Activated CD8-positive, alpha-beta T cell treated with anti-CD3 and anti-CD28 coated beads for 36 hours (primary cell): ENCODE measurements around the gene SIPA1L2. TPM values are rescaled to one million over a fixed set of nuclear protein-coding genes. Genes with fewer than 3 reads are reported as not detected.

Source experiments
- ATAC-seq: fragments of 200-7000 bp; cut with Tn5 transposase; one replicate; pipeline ENCODE4 v1.10.0; 2021; ENCODE audit warnings: mild to moderate bottlenecking, moderate library complexity
- CTCF ChIA-PET: fragments of 350-600 bp; sonication (Branson Sonifier 250); formaldehyde crosslinking; loops from one replicate; lab custom pipeline; 2021; ENCODE audit warnings: antibody characterized with exemption; lab: Charles Lee
- POLR2A ChIA-PET: fragments of 350-600 bp; sonication (Branson Sonifier 250); formaldehyde crosslinking; loops from one replicate; lab custom pipeline; 2021; ENCODE audit warnings: antibody characterized with exemption; lab: Charles Lee
- DNase-seq: peaks from one replicate; pipeline ENCODE4 v3.0.0-alpha.2; 2020
- H3K27ac Mint-ChIP-seq: one replicate; pipeline ENCODE4 v1.8.0; 2021; ENCODE audit warnings: mild to moderate bottlenecking, mixed read lengths
- H3K27me3 Mint-ChIP-seq: one replicate; pipeline ENCODE4 v1.8.0; 2021; ENCODE audit warnings: mixed read lengths
- H3K36me3 Mint-ChIP-seq: one replicate; pipeline ENCODE4 v1.8.0; 2021; ENCODE audit warnings: low read depth, mixed read lengths
- H3K4me1 Mint-ChIP-seq: one replicate; pipeline ENCODE4 v1.8.0; 2021; ENCODE audit warnings: low read depth, mixed read lengths
- H3K4me3 Mint-ChIP-seq: one replicate; pipeline ENCODE4 v1.8.0; 2021; ENCODE audit warnings: mild to moderate bottlenecking, moderate library complexity, mixed read lengths
- H3K9me3 Mint-ChIP-seq: one replicate; pipeline ENCODE4 v1.8.0; 2021; ENCODE audit warnings: mixed read lengths
- CTCF ChIP-seq: fragments of 200-600 bp; IDR thresholded peaks from one replicate; pipeline ENCODE4 v1.8.0; 2022; ENCODE audit warnings: antibody characterized with exemption, mild to moderate bottlenecking
- intact Hi-C: fragments of 100-400 bp; cut with micrococcal nuclease; formaldehyde crosslinking; loops from one replicate; pipeline ENCODE4 v1.10.0; 2022
- total RNA-seq, 2 experiments: library from RNA; stranded (reverse); gene quantifications; one replicate each; pipeline ENCODE4 v1.2.3, GENCODE V29; 2021

The SIPA1L2 gene
- total RNA-seq, 2 experiments from 2014 or later, result 1.7 TPM

DNA sequence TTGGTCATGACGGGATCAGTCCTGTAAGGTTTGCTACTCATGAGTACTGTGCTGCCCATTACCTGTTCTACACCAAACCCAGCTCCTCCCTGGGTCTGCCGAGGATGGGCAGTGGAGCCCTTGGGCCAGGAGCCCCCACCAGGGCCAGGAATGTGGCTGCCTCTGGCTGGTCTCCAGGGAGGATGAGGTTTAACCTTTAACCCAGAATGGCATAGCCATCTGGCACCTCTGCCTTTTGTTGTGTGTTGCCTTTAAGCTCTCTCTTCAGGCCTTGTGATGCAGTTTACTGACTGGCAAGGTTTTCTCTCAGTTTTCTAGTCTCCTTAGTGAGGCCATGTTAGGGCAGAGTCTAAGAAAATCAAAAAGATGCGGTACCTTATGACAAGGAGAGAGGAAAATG is 38.6 kb downstream of the SIPA1L2 start:
- CTCF ChIA-PET, result no interaction called here
- POLR2A ChIA-PET, result interaction anchor here (0.7 kb wide), 1 partner anchor 585 kb away, joined by 3 read pairs; no protein-coding TSS in a partner anchor
- H3K9me3 Mint-ChIP-seq, result peaks cover 4% of the 10 kb centered on the region
- H3K4me3 Mint-ChIP-seq, result no peak overlapping the region
- H3K27me3 Mint-ChIP-seq, result peaks cover 1% of the 10 kb centered on the region
- H3K4me1 Mint-ChIP-seq, result peaks cover 9% of the 10 kb centered on the region
- intact Hi-C loops, result no loop called here
- DNase-seq (no peak), ATAC-seq (no peak)
- H3K36me3 Mint-ChIP-seq, result no peaks in the 10 kb centered on the region
- no peak for TF ChIP-seq CTCF
- H3K27ac Mint-ChIP-seq, result no peak overlapping the region

DNA sequence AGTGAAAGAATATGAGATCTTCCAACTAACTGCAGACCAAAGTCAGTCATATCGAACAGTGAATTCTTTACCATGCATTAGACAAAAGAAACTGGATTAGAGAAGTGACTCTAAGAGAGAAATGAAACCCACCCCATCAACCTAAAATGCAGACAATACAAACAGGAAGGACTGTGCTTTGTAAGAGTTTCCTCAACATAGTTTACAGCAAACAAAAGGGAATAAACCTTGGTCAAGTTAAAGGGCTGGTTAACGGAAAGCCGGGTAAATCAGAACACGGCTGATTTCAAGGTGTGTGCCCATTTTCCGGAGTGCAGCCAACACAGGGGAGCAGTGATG is 39.2 kb downstream of the SIPA1L2 start:
- POLR2A ChIA-PET, result interaction anchor here (0.7 kb wide), 1 partner anchor 585 kb away, joined by 3 read pairs; no protein-coding TSS in a partner anchor
- no peak for ATAC-seq
- no peak overlapping the region for H3K4me3 Mint-ChIP-seq
- peaks cover 1% of the 10 kb centered on the region for H3K27me3 Mint-ChIP-seq
- no peak overlapping the region for H3K27ac Mint-ChIP-seq
- H3K36me3 Mint-ChIP-seq, result no peaks in the 10 kb centered on the region
- H3K9me3 Mint-ChIP-seq, result peaks cover 4% of the 10 kb centered on the region
- H3K4me1 Mint-ChIP-seq, result peaks cover 9% of the 10 kb centered on the region
- TF ChIP-seq CTCF, result no peak
- CTCF ChIA-PET, result no interaction called here
- intact Hi-C loops, result no loop called here
- DNase-seq, result no peak

DNA sequence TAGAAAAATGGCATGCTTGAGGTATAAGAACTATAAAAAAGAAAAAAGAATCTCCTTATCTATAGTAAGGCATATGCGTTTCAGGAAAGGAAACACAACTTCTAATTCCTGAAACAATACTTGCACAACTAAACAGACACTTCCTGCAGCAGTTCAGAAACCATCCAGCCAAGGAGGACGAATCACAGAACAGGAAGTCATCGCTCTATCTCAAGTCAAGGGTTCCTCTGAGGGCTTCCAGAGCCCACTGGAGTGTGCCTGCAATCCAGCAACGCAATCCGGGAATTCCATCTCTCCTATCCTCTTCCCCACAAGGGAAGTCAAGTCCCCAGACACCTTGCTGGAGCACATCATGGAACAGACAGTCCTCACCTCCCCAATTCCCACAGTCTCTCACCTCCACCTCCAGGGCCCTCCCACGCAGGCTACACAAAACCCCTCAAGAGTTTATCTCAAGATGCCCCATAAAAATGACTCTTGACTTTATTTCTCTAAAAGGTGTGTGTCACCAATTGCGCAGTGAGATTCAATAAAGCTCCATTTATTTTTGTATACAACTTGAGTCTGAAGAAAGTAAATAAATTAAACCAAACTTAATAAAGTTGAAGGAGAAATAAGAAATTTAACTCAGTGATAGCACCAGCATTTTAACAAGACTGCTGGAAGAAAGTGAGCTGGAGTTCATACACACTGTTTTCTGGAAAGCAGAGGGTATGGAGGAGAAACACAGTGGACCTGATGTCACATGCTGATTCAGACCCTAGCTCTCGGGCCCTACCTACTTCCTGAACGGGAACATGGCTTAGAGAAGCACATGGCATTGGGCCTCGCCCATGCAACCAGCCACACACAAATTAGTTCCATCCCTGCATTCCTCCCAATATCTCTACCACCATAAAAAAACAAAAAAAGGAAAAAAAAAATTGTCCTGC is 39.9 kb downstream of the SIPA1L2 start:
- DNase-seq, result no peak

GRCh38 chr1:232589111-232589811 is 40.7 kb downstream of the SIPA1L2 start:
- peaks cover 1% of the 10 kb centered on the region for H3K27me3 Mint-ChIP-seq
- DNase-seq, result no peak
- CTCF ChIA-PET, result no interaction called here
- H3K27ac Mint-ChIP-seq, result no peak overlapping the region
- no peak for ATAC-seq
- intact Hi-C loops, result no loop called here
- no peaks in the 10 kb centered on the region for H3K36me3 Mint-ChIP-seq
- H3K4me1 Mint-ChIP-seq, result peaks cover 9% of the 10 kb centered on the region
- no peak overlapping the region for H3K4me3 Mint-ChIP-seq
- peaks cover 4% of the 10 kb centered on the region for H3K9me3 Mint-ChIP-seq
- TF ChIP-seq CTCF, result no peak
- POLR2A ChIA-PET, result no interaction called here

More for the DNA sequence above, 39.9 kb downstream of the SIPA1L2 start:
- no peak for TF ChIP-seq CTCF
- Mint-ChIP-seq H3K4me3 (no peak overlapping the region), H3K9me3 (peaks cover 4% of the 10 kb centered on the region), H3K4me1 (peaks cover 9% of the 10 kb centered on the region), H3K27me3 (peaks cover 1% of the 10 kb centered on the region), H3K27ac (no peak overlapping the region), H3K36me3 (no peaks in the 10 kb centered on the region)
- ChIA-PET POLR2A (no interaction called here), CTCF (no interaction called here)
- ATAC-seq, result no peak
- intact Hi-C loops, result no loop called here
